Liver (tissue), 9 donors: ENCODE data around the gene TP53AIP1. TPM values are rescaled to one million over a fixed set of nuclear protein-coding genes. Genes with fewer than 3 reads are reported as not detected.

Experiments used
- DNase-seq: peaks from one replicate; pipeline ENCODE4 v3.0.0-alpha.2; 2017; ENCODE audit warnings: low spot score
- H3K27ac ChIP-seq, 2 donors: one replicate each; pipeline ENCODE4 v1.7.0; 2013; ENCODE audit warnings: inconsistent platforms in 2 of 2, low read length in 2 of 2, control low read depth in 1 of 2, low read depth in 1 of 2, mild to moderate bottlenecking in 1 of 2
- H3K27me3 ChIP-seq, 4 donors: one replicate each; pipeline versions ENCODE4 v1.6.1 to v1.7.0; 2013; ENCODE audit warnings: low read length in 3 of 4, inconsistent platforms in 1 of 4, mild to moderate bottlenecking in 1 of 4, moderate library complexity in 1 of 4; ENCODE audit not compliant: control insufficient read depth in 4 of 4, insufficient read depth in 4 of 4
- H3K36me3 ChIP-seq, 4 donors: one replicate each; pipeline versions ENCODE4 v1.6.1 to v1.7.0; 2013; ENCODE audit warnings: low read length in 3 of 4, mild to moderate bottlenecking in 3 of 4, low read depth in 1 of 4, moderate library complexity in 1 of 4; ENCODE audit not compliant: control insufficient read depth in 4 of 4, insufficient read depth in 3 of 4
- H3K4me1 ChIP-seq, 4 donors: one replicate each; pipeline versions ENCODE4 v1.6.1 to v1.7.0; 2013; ENCODE audit warnings: low read length in 3 of 4, mild to moderate bottlenecking in 3 of 4, moderate library complexity in 1 of 4; ENCODE audit not compliant: control insufficient read depth in 4 of 4, insufficient read depth in 4 of 4
- H3K4me3 ChIP-seq, 3 donors: one replicate each; pipeline versions ENCODE4 v1.6.1 to v1.7.0; 2013; ENCODE audit warnings: low read length in 3 of 3, control low read depth in 1 of 3, low read depth in 1 of 3, mild to moderate bottlenecking in 1 of 3
- H3K9ac ChIP-seq, 2 donors: one replicate each; pipeline ENCODE4 v1.7.0; 2013; ENCODE audit warnings: low read length in 2 of 2, mild to moderate bottlenecking in 2 of 2, moderate library complexity in 2 of 2, control low read depth in 1 of 2, low read depth in 1 of 2
- H3K9me3 ChIP-seq, 4 donors: one replicate each; pipeline versions ENCODE4 v1.6.1 to v1.7.0; 2013; ENCODE audit warnings: low read length in 3 of 4; ENCODE audit not compliant: control insufficient read depth in 4 of 4
- ATF3 ChIP-seq: IDR thresholded peaks from 2 replicates; pipeline ENCODE4 v1.6.1; 2016; ENCODE audit warnings: antibody characterized with exemption
- EGR1 ChIP-seq, 2 donors: IDR thresholded peaks; 2 replicates each; pipeline ENCODE4 v1.6.1; 2016 to 2018; ENCODE audit warnings: antibody characterized with exemption in 2 of 2, low read depth in 2 of 2
- FOXA2 ChIP-seq: IDR thresholded peaks from 2 replicates; pipeline ENCODE4 v1.6.1; 2016; ENCODE audit warnings: antibody characterized with exemption
- GABPA ChIP-seq, 2 donors: IDR thresholded peaks in 1 of 2; conservative IDR thresholded peaks in 1 of 2; 2 replicates each; pipeline ENCODE4 v1.6.1; 2016; ENCODE audit warnings: antibody characterized with exemption in 2 of 2, mild to moderate bottlenecking in 1 of 2, moderate library complexity in 1 of 2
- HNF4A ChIP-seq, 2 donors: conservative IDR thresholded peaks; 2 replicates each; pipeline ENCODE4 v1.6.1; 2016; ENCODE audit warnings: antibody characterized with exemption in 2 of 2, mild to moderate bottlenecking in 2 of 2
- HNF4G ChIP-seq: IDR thresholded peaks from 2 replicates; pipeline ENCODE4 v1.6.1; 2016; ENCODE audit warnings: antibody characterized with exemption
- JUND ChIP-seq, 2 donors: IDR thresholded peaks; 2 replicates each; pipeline ENCODE4 v1.6.1; 2016; ENCODE audit warnings: antibody characterized with exemption in 2 of 2
- MAX ChIP-seq: IDR thresholded peaks from 2 replicates; pipeline ENCODE4 v1.6.1; 2016; ENCODE audit warnings: antibody characterized with exemption
- NR2F2 ChIP-seq: IDR thresholded peaks from 2 replicates; pipeline ENCODE4 v1.6.1; 2016; ENCODE audit warnings: antibody characterized with exemption
- RXRA ChIP-seq, 2 donors: IDR thresholded peaks; 2 replicates each; pipeline ENCODE4 v1.6.1; 2017 to 2018; ENCODE audit warnings: antibody characterized with exemption in 2 of 2, mild to moderate bottlenecking in 1 of 2
- SP1 ChIP-seq: IDR thresholded peaks from 2 replicates; pipeline ENCODE4 v1.6.1; 2018; ENCODE audit warnings: antibody characterized with exemption, mild to moderate bottlenecking
- TAF1 ChIP-seq: conservative IDR thresholded peaks from 2 replicates; pipeline ENCODE4 v1.6.1; 2016; ENCODE audit warnings: antibody characterized with exemption, mild to moderate bottlenecking
- YY1 ChIP-seq: IDR thresholded peaks from 2 replicates; pipeline ENCODE4 v1.6.1; 2016; ENCODE audit warnings: antibody characterized with exemption, mild to moderate bottlenecking
- WGBS: extraction: QIAGEN DNeasy Blood & Tissue Kit; methylation state at CpG from one replicate; pipeline ENCODE4 v1.1.7; 2013; 5-methylcytosine and 5-hydroxymethylcytosine counted together
- polyA plus RNA-seq, 2 donors: library from polyadenylated mRNA; stranded (reverse) in 1 of 2; unstranded in 1 of 2; fragments of 200-250 nt in 1 of 2; fragments of >200 nt in 1 of 2; fragmentation: Nextera tagmentation in 1 of 2; extraction: Ambion mirVana in 1 of 2; gene quantifications; one replicate each; pipeline versions ENCODE4 v1.2.1 to v1.2.3, GENCODE V29; 2013 to 2015
- total RNA-seq, 2 donors: library from RNA; depleted of rRNA; stranded (reverse); fragments of >200 nt; gene quantifications; one replicate each; pipeline ENCODE4 v1.2.3, GENCODE V29; 2014
- TF ChIP-seq, protein P1 (sequence below): IDR thresholded peaks from 2 replicates; pipeline ENCODE4 v1.6.1; 2016; ENCODE audit warnings: antibody characterized with exemption, mild to moderate bottlenecking
- TF ChIP-seq, protein P2 (sequence below): fragments of 150-350 bp; IDR thresholded peaks from 2 replicates; pipeline ENCODE4 v1.5.1; 2017; ENCODE audit warnings: improper control_type of control experiment, low read depth, low read length; ENCODE audit not compliant: missing input control
- donor health status: healthy.
- donor health status: healthy.
- donor health status: healthy.
- donor health status: healthy.
- donor health status: healthy.

TP53AIP1 gene
- total and polyA plus RNA-seq, 4 donors: 0.08 TPM; not detected in 3

- no peak for DNase-seq
- Histone ChIP-seq H3K4me3 (no peak overlapping the region), H3K9me3 (no peaks in the 10 kb centered on the region), H3K4me1 (no peaks in the 10 kb centered on the region), H3K27ac (no peak overlapping the region), H3K9ac (no peak overlapping the region), H3K27me3 (peaks cover 0 to 2% (median 1%) of the 10 kb centered on the region in 4 donors), H3K36me3 (no peaks in the 10 kb centered on the region)
- no peak for TF ChIP-seq JUND (IDR thresholded peaks at IDR 0.05)
- no peak for TF ChIP-seq HNF4G
- no peak for TF ChIP-seq MAX
- no peak for TF ChIP-seq YY1
- no peak for TF ChIP-seq NR2F2
- TF ChIP-seq, protein P1, sequence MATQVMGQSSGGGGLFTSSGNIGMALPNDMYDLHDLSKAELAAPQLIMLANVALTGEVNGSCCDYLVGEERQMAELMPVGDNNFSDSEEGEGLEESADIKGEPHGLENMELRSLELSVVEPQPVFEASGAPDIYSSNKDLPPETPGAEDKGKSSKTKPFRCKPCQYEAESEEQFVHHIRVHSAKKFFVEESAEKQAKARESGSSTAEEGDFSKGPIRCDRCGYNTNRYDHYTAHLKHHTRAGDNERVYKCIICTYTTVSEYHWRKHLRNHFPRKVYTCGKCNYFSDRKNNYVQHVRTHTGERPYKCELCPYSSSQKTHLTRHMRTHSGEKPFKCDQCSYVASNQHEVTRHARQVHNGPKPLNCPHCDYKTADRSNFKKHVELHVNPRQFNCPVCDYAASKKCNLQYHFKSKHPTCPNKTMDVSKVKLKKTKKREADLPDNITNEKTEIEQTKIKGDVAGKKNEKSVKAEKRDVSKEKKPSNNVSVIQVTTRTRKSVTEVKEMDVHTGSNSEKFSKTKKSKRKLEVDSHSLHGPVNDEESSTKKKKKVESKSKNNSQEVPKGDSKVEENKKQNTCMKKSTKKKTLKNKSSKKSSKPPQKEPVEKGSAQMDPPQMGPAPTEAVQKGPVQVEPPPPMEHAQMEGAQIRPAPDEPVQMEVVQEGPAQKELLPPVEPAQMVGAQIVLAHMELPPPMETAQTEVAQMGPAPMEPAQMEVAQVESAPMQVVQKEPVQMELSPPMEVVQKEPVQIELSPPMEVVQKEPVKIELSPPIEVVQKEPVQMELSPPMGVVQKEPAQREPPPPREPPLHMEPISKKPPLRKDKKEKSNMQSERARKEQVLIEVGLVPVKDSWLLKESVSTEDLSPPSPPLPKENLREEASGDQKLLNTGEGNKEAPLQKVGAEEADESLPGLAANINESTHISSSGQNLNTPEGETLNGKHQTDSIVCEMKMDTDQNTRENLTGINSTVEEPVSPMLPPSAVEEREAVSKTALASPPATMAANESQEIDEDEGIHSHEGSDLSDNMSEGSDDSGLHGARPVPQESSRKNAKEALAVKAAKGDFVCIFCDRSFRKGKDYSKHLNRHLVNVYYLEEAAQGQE: no peak
- 78% methylated on average over 11 of the region's 11 CpGs for WGBS
These were observed 15.6 kb downstream of the TP53AIP1 start for GRCh38 chr11:128927108-128927461.

DNA sequence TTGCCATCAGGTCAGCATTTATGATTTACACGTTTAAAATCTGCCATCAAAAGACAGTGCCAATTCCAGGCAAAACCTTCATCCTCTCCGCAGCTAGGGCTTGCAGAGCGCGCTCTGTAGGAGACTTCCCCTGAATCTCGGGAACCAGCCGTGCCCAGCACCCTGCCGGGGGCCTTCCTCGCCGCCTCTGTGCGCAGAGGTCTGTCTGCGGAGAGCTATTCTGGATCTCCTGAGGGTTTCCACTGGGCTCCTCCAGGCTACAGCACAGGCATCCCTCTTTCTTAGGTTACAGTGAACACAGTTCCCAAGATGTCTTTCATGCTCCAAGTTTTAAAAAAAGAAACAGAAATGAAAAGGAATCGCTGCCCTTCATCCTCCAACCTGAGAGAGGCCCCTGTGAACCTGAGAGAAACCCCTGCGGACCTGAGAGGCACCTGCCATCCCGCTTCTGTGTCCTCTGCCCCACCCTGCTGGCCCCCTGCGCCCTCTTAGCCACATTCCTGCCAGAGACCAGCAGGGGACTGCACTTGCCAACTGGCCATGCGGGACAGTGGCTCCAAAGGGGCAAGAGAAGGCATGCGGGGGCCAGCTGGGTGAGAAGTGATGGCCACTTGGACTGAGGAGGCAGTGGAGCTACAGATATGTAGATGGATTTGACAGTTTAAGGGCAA, 16.1 kb downstream of the TP53AIP1 start:
- TF ChIP-seq EGR1 (IDR thresholded peaks at IDR 0.05; ENCODE audit: low read depth in 2 of 2) (no peak), FOXA2 (no peak), ATF3 (no peak), TAF1 (no peak), YY1 (no peak), HNF4G (no peak), GABPA (IDR thresholded peaks at IDR 0.05 in 1 of 2, conservative IDR thresholded peaks at IDR 0.05 in 1 of 2) (no peak), NR2F2 (no peak), HNF4A (conservative IDR thresholded peaks at IDR 0.05) (no peak), JUND (IDR thresholded peaks at IDR 0.05) (no peak)
- WGBS: 74% methylated on average over 17 of the region's 17 CpGs
- Histone ChIP-seq H3K9me3 (no peaks in the 10 kb centered on the region), H3K27me3 (peaks cover 0 to 2% (median 1%) of the 10 kb centered on the region in 4 donors), H3K9ac (no peak overlapping the region), H3K4me3 (no peak overlapping the region), H3K36me3 (no peaks in the 10 kb centered on the region), H3K4me1 (no peaks in the 10 kb centered on the region), H3K27ac (no peak overlapping the region)
- DNase-seq: no peak

GRCh38 chr11:128926000-128926399, 16.7 kb downstream of the TP53AIP1 start:
- no peaks in the 10 kb centered on the region for H3K4me1 ChIP-seq
- H3K9ac ChIP-seq: no peak overlapping the region
- no peak overlapping the region for H3K27ac ChIP-seq
- no peak overlapping the region for H3K4me3 ChIP-seq
- TF ChIP-seq MAX (no peak), SP1 (no peak), TAF1 (no peak), JUND (IDR thresholded peaks at IDR 0.05) (no peak), ATF3 (no peak), HNF4A (conservative IDR thresholded peaks at IDR 0.05) (no peak), HNF4G (no peak), FOXA2 (no peak), NR2F2 (no peak), RXRA (IDR thresholded peaks at IDR 0.05) (no peak), YY1 (no peak)
- TF ChIP-seq, protein P2, sequence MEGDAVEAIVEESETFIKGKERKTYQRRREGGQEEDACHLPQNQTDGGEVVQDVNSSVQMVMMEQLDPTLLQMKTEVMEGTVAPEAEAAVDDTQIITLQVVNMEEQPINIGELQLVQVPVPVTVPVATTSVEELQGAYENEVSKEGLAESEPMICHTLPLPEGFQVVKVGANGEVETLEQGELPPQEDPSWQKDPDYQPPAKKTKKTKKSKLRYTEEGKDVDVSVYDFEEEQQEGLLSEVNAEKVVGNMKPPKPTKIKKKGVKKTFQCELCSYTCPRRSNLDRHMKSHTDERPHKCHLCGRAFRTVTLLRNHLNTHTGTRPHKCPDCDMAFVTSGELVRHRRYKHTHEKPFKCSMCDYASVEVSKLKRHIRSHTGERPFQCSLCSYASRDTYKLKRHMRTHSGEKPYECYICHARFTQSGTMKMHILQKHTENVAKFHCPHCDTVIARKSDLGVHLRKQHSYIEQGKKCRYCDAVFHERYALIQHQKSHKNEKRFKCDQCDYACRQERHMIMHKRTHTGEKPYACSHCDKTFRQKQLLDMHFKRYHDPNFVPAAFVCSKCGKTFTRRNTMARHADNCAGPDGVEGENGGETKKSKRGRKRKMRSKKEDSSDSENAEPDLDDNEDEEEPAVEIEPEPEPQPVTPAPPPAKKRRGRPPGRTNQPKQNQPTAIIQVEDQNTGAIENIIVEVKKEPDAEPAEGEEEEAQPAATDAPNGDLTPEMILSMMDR: no peak
- H3K36me3 ChIP-seq: no peaks in the 10 kb centered on the region
- DNase-seq: no peak
- H3K9me3 ChIP-seq: no peaks in the 10 kb centered on the region
- 72% methylated on average over 3 of the region's 3 CpGs for WGBS
- H3K27me3 ChIP-seq: peaks cover 0 to 2% (median 1%) of the 10 kb centered on the region in 4 donors
